ENCODE results near the gene TMEM163. TPM values are rescaled to one million over a fixed set of nuclear protein-coding genes. Genes with fewer than 3 reads are reported as not detected.

TMEM163 gene
- total RNA-seq, 6 donors from 2014 or later: 19.3 to 71.6 (median 26.7) TPM

DNA sequence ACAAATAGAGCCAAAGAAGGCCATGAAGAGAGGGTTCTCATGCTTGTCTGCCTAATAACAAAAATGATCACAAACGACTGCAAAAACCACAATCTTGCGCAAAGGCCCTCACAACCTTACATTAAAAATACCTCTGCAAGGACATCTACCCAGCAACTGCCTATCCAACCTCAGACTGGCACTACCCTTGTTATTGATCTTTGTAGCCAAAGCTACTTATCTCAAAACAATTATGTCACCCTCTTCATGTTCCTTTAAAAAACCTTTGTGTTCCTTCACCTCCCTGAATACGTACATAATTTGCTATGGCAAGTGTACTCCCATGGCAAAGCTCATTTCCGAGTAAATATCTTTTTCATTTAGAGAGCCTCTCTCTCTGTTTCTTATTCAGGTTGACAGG is 44.1 kb downstream of the TMEM163 start:
- H3K4me3 ChIP-seq: no peak overlapping the region
- TF ChIP-seq, protein P1, sequence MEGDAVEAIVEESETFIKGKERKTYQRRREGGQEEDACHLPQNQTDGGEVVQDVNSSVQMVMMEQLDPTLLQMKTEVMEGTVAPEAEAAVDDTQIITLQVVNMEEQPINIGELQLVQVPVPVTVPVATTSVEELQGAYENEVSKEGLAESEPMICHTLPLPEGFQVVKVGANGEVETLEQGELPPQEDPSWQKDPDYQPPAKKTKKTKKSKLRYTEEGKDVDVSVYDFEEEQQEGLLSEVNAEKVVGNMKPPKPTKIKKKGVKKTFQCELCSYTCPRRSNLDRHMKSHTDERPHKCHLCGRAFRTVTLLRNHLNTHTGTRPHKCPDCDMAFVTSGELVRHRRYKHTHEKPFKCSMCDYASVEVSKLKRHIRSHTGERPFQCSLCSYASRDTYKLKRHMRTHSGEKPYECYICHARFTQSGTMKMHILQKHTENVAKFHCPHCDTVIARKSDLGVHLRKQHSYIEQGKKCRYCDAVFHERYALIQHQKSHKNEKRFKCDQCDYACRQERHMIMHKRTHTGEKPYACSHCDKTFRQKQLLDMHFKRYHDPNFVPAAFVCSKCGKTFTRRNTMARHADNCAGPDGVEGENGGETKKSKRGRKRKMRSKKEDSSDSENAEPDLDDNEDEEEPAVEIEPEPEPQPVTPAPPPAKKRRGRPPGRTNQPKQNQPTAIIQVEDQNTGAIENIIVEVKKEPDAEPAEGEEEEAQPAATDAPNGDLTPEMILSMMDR (IDR thresholded peaks at IDR 0.05): no peak
- TF ChIP-seq POLR2A (IDR thresholded peaks at IDR 0.05): no peak
- peak in 1 of 4 donors; percentile 64 for TF ChIP-seq EP300 (IDR thresholded peaks at IDR 0.05)
- no peak for TF ChIP-seq POLR2AphosphoS5 (IDR thresholded peaks at IDR 0.05)
- no peaks in the 10 kb centered on the region for H3K36me3 ChIP-seq
- no peaks in the 10 kb centered on the region for H3K9me3 ChIP-seq
- DNase-seq (no peak), ATAC-seq (ENCODE audit: low FRiP score in 2 of 2) (no peak)
- no peaks in the 10 kb centered on the region for H3K27me3 ChIP-seq
- WGBS, 2 donors: 59 to 70% methylated on average over 4 of the region's 4 CpGs
- peak overlapping the region in 1 of 4 donors; percentile 38 for H3K27ac ChIP-seq
- H3K4me1 ChIP-seq: peaks cover 4 to 23% (median 17%) of the 10 kb centered on the region in 4 donors

DNA sequence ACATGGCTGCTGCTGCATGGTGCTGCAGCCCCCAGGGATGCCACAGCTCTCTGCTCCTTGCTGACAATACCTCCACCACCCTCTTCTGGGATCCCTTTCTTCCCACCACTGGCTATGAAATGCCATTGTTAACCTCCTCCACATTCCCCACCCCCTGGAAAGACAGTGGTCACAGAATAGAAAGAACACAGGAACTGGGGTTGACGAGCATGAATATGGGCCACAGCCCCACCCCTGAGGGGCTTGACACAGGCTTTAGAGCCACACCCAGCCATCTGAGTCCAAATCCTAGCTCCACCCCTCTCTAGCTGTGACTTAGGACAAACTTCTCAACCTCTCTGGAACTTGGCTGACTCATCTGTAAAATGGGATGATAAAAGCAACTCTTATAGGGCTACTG is 47.3 kb downstream of the TMEM163 start:
- no peak for ATAC-seq (ENCODE audit: low FRiP score in 2 of 2)
- peak overlapping the region; percentile 14 to 89 (median 78) for H3K27ac ChIP-seq
- no peak overlapping the region for H3K4me3 ChIP-seq
- no peaks in the 10 kb centered on the region for H3K36me3 ChIP-seq
- peak in 1 of 2 donors; percentile 61 for DNase-seq
- H3K27me3 ChIP-seq: no peaks in the 10 kb centered on the region
- TF ChIP-seq, protein P1 (IDR thresholded peaks at IDR 0.05): no peak
- TF ChIP-seq POLR2AphosphoS5 (IDR thresholded peaks at IDR 0.05) (no peak), EP300 (IDR thresholded peaks at IDR 0.05) (no peak), POLR2A (IDR thresholded peaks at IDR 0.05) (no peak)
- WGBS, 2 donors: 13 to 18% methylated on average over 1 of the region's 1 CpG
- H3K9me3 ChIP-seq: no peaks in the 10 kb centered on the region
- H3K4me1 ChIP-seq: peaks cover 0 to 43% (median 29%) of the 10 kb centered on the region in 4 donors

DNA sequence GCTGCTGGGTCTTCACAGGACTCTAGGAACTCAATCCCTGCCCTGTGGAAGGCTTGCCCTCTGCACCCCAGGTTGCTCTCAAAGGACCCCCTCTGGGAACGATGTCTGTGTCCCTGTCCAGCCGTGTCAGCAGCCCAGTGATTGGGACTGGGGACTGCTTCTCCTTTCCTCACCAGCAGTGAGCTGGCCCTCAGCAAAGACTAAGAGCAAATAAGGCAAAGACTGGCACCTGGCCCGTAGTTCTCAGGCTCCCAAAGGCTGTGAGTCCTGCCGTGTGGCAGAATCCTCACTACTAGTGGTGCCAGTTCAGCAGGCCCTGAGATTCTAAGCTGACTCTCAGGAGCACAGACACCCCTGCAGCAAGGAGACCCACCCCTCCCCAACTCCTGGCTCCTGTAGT is 47.8 kb downstream of the TMEM163 start:
- peak overlapping the region; percentile 14 to 89 (median 78) for H3K27ac ChIP-seq
- no peaks in the 10 kb centered on the region for H3K27me3 ChIP-seq
- ATAC-seq (ENCODE audit: low FRiP score in 2 of 2) (peak; percentile 38 to 74), DNase-seq (peak in 1 of 2 donors; percentile 90)
- TF ChIP-seq POLR2AphosphoS5 (IDR thresholded peaks at IDR 0.05): no peak
- TF ChIP-seq EP300 (IDR thresholded peaks at IDR 0.05): no peak
- TF ChIP-seq, protein P1 (IDR thresholded peaks at IDR 0.05): no peak
- TF ChIP-seq POLR2A (IDR thresholded peaks at IDR 0.05): peak in 1 of 4 donors; percentile 30
- WGBS, 2 donors: 40% methylated on average over 4 of the region's 4 CpGs; no CpG with 5 or more reads in 1 of the 2 donors
- no peak overlapping the region for H3K4me3 ChIP-seq
- no peaks in the 10 kb centered on the region for H3K9me3 ChIP-seq
- H3K36me3 ChIP-seq: no peaks in the 10 kb centered on the region
- peaks cover 0 to 47% (median 29%) of the 10 kb centered on the region in 4 donors for H3K4me1 ChIP-seq

DNA sequence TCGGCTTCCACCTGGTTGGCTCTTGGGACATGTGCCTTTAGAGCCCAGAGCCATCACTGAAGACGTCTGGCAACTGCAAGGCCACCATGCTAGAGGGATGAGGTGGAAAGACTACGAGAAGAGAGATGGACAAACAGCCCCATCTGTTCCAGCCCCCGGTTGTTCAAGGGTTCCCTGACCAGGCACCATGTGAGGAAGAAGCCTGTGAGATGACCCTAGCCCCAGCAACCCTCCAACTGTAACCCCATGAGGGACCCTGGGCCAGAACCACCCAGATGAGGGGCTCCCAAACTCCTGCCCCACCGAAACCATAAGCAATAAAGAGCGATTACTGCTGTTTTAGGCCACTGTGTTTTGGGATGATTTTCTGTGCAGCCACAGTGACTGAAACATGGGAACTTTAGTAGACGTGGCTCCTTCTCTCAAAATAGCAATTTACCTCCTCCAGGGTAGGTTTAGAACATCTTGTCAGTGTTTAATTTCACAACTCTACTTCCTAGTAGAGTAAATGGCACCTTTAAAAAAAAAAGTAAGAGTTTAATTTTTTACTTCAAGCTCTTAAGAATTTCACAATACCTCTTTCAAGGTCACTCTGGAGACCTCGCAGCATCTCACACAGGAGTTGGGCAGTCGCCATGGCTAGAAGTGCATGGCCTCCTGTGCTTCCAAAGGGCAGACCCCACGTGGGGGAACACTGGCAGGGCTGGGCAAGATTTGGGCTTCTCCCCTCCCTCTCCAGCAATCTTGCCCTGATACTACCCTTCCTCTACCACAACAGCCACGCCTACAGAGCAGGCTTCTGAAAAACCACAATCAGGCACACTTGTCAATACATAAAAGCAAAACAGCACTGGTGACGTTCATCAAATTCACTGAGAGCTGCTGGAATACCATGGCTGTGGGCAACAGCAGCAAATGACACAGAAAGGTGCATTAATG is 48.8 kb downstream of the TMEM163 start:
- DNase-seq: peak in 1 of 2 donors; percentile 82
- peak in 1 of 2 donors; percentile 19 for TF ChIP-seq POLR2AphosphoS5 (IDR thresholded peaks at IDR 0.05)
- TF ChIP-seq, protein P1 (IDR thresholded peaks at IDR 0.05): no peak
- H3K9me3 ChIP-seq: no peaks in the 10 kb centered on the region
- no peaks in the 10 kb centered on the region for H3K27me3 ChIP-seq
- ATAC-seq (ENCODE audit: low FRiP score in 2 of 2): peak; percentile 47 to 82
- H3K36me3 ChIP-seq: no peaks in the 10 kb centered on the region
- peaks cover 0 to 47% (median 27%) of the 10 kb centered on the region in 4 donors for H3K4me1 ChIP-seq
- H3K4me3 ChIP-seq: no peak overlapping the region
- 51 to 60% methylated on average over 11 to 12 of the region's 12 CpGs for WGBS, 2 donors
- peak overlapping the region; percentile 59 to 89 (median 78) for H3K27ac ChIP-seq
